ENCODE results near the gene C20orf173.
"Not testable (repeated sequence)": the region's sequence is repeated elsewhere in the genome, so short reads cannot be mapped to it uniquely, and the experiment has no call there.

The C20orf173 gene

DNA sequence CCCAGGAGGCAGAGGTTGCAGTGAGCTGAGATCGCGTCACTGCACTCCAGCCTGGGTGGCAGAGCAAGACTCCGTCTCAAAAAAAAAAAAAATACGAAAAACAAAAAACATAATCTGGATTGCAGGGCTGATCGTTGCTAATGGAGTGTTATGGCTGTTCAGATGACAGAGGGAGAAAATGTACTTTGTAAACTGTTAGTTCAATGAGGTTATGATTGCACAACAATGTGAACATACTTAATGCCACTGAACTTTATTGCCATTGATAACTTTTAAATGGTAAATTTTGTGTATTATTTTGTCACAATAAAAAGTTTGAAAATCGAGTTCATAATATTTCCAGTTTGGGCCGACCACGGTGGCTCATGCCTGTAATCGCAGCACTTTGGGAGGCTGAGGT is 10.5 kb downstream of the C20orf173 start:
- Histone ChIP-seq H3K9me3 (no peaks in the 10 kb centered on the region), H3K4me1 (no peaks in the 10 kb centered on the region), H3K27me3 (no peaks in the 10 kb centered on the region), H3K36me3 (peaks cover 0 to 20% (median 4%) of the 10 kb centered on the region in 3 donors), H3K4me3 (no peak overlapping the region), H3K27ac (no peak overlapping the region)
- intact Hi-C loops (cut with DNase I; ENCODE audit: low total_unique reads) = no loop called here
- no peak for DNase-seq
- TF ChIP-seq, protein P1, sequence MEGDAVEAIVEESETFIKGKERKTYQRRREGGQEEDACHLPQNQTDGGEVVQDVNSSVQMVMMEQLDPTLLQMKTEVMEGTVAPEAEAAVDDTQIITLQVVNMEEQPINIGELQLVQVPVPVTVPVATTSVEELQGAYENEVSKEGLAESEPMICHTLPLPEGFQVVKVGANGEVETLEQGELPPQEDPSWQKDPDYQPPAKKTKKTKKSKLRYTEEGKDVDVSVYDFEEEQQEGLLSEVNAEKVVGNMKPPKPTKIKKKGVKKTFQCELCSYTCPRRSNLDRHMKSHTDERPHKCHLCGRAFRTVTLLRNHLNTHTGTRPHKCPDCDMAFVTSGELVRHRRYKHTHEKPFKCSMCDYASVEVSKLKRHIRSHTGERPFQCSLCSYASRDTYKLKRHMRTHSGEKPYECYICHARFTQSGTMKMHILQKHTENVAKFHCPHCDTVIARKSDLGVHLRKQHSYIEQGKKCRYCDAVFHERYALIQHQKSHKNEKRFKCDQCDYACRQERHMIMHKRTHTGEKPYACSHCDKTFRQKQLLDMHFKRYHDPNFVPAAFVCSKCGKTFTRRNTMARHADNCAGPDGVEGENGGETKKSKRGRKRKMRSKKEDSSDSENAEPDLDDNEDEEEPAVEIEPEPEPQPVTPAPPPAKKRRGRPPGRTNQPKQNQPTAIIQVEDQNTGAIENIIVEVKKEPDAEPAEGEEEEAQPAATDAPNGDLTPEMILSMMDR (IDR thresholded peaks at IDR 0.05) = no peak

GRCh38 chr20:35517767-35518166 is 11.7 kb downstream of the C20orf173 start:
- H3K27me3 ChIP-seq; H3K9me3 ChIP-seq; H3K27ac ChIP-seq; H3K4me1 ChIP-seq; intact Hi-C loops (cut with DNase I; ENCODE audit: low total_unique reads); H3K4me3 ChIP-seq; DNase-seq: not testable (repeated sequence)
- peaks cover 0 to 28% (median 4%) of the 10 kb centered on the region in 3 donors for H3K36me3 ChIP-seq

GRCh38 chr20:35517125-35517524 is 12.3 kb downstream of the C20orf173 start:
- Histone ChIP-seq H3K9me3 (no peaks in the 10 kb centered on the region), H3K36me3 (peaks cover 0 to 35% (median 8%) of the 10 kb centered on the region in 3 donors)
- intact Hi-C loops (cut with DNase I; ENCODE audit: low total_unique reads) = no loop called here

GRCh38 chr20:35515949-35516645 is 13.4 kb downstream of the C20orf173 start:
- Histone ChIP-seq H3K27me3 (no peaks in the 10 kb centered on the region), H3K9me3 (no peaks in the 10 kb centered on the region), H3K27ac (no peak overlapping the region), H3K4me3 (no peak overlapping the region), H3K4me1 (no peaks in the 10 kb centered on the region), H3K36me3 (peaks cover 5 to 45% (median 18%) of the 10 kb centered on the region in 3 donors)
- intact Hi-C loops (cut with DNase I; ENCODE audit: low total_unique reads) = no loop called here
- TF ChIP-seq, protein P1 (IDR thresholded peaks at IDR 0.05) = no peak
- DNase-seq = no peak

More at GRCh38 chr20:35517125-35517524, 12.3 kb downstream of the C20orf173 start:
- DNase-seq = no peak
- Histone ChIP-seq H3K4me3 (no peak overlapping the region), H3K27me3 (no peaks in the 10 kb centered on the region), H3K27ac (no peak overlapping the region), H3K4me1 (no peaks in the 10 kb centered on the region)
- TF ChIP-seq, protein P1 (IDR thresholded peaks at IDR 0.05) = no peak

DNA sequence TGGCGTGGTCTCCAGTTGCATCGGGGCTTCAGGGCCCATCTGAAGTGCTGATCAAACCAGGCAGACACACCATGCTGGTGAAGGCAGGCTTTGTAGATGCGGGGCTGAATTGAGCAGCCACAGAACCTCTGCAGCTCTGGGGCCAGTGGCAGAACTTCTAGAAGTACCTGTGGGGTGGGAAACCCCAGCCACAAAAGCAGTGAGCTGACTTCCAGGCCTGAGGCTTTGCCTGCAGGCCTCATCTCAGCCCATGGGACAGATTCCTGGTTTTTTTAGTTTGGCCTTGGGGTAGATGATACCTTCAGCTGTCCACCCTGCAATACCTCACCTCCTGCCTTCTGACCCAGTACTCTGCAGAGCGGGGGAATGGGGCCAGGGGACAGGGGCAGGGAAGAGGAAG is 14.1 kb downstream of the C20orf173 start:
- TF ChIP-seq, protein P1 (IDR thresholded peaks at IDR 0.05) = no peak
- no peaks in the 10 kb centered on the region for H3K27me3 ChIP-seq
- H3K36me3 ChIP-seq = peaks cover 13 to 52% (median 21%) of the 10 kb centered on the region in 3 donors
- no peaks in the 10 kb centered on the region for H3K9me3 ChIP-seq
- H3K4me1 ChIP-seq = no peaks in the 10 kb centered on the region
- DNase-seq = no peak
- intact Hi-C loops (cut with DNase I; ENCODE audit: low total_unique reads) = no loop called here
- no peak overlapping the region for H3K4me3 ChIP-seq
- no peak overlapping the region for H3K27ac ChIP-seq

GRCh38 chr20:35514371-35514932 is 15.0 kb downstream of the C20orf173 start:
- Histone ChIP-seq H3K27me3 (no peaks in the 10 kb centered on the region), H3K9me3 (no peaks in the 10 kb centered on the region), H3K4me3 (no peak overlapping the region), H3K27ac (no peak overlapping the region), H3K4me1 (no peaks in the 10 kb centered on the region), H3K36me3 (peaks cover 17 to 61% (median 25%) of the 10 kb centered on the region in 3 donors)
- TF ChIP-seq, protein P1 (IDR thresholded peaks at IDR 0.05) = no peak
- intact Hi-C loops (cut with DNase I; ENCODE audit: low total_unique reads) = no loop called here
- no peak for DNase-seq

Measured in tibial artery (tissue), 4 donors.